Left ventricle myocardium superior (tissue), 1 donor: ENCODE measurements around the gene GNA15. TPM values are rescaled to one million over a fixed set of nuclear protein-coding genes. Genes with fewer than 3 reads are reported as not detected.
"Not testable (repeated sequence)": the region's sequence is repeated elsewhere in the genome, so short reads cannot be mapped to it uniquely, and the experiment has no call there.

Experiments used
- ATAC-seq: fragments of 200-7000 bp; cut with Tn5 transposase; one replicate; pipeline ENCODE4 v1.9.1; 2020; ENCODE audit warnings: mild to moderate bottlenecking, moderate library complexity
- DNase-seq: peaks from one replicate; pipeline ENCODE4 v3.0.0-alpha.2; 2020
- intact Hi-C: fragments of 100-400 bp; cut with micrococcal nuclease; formaldehyde crosslinking; loops from one replicate; pipeline ENCODE4 v1.11.0; 2022
- total RNA-seq: library from RNA; stranded (reverse); fragmentation: NEBNext Ultra II Directional; extraction: Animal tissue kit (Norgen Biotek cat#: 25700); gene quantifications from one replicate; pipeline ENCODE4 v1.2.1, GENCODE V29; 2021
- donor health status: DM: no; HTN: yes; CAD: no; lungs with severe emphysema.

The GNA15 gene
- total RNA-seq, 1 donor from 2014 or later, result 2.1 TPM

- DNase-seq (no peak), ATAC-seq (no peak)
- intact Hi-C loops, result loop anchor here (5.0 kb wide), 1 partner anchor 274 kb away; no protein-coding TSS in a partner anchor
Observed at GRCh38 chr19:3161453-3161852, 25.6 kb downstream of the GNA15 start.

GRCh38 chr19:3162418-3163229 lies 26.8 kb downstream of the GNA15 start:
- no peak for DNase-seq
- no peak for ATAC-seq
- intact Hi-C loops, result loop anchor here (5.0 kb wide), 1 partner anchor 275 kb away; no protein-coding TSS in a partner anchor

- DNase-seq, result peak; percentile 72
- intact Hi-C loops, result loop anchor here (5.0 kb wide), 1 partner anchor 276 kb away; no protein-coding TSS in a partner anchor
- peak; percentile 90 for ATAC-seq
Observed at GRCh38 chr19:3163230-3163886, 27.5 kb downstream of the GNA15 start.

- intact Hi-C loops, result loop anchor here (5.0 kb wide), 1 partner anchor 277 kb away; no protein-coding TSS in a partner anchor
- ATAC-seq (no peak), DNase-seq (no peak)
Observed at GRCh38 chr19:3163943-3164342, 28.1 kb downstream of the GNA15 start.

- no peak for DNase-seq
- intact Hi-C loops, result no loop called here
- no peak for ATAC-seq
Observed at GRCh38 chr19:3167533-3168272, 31.9 kb downstream of the GNA15 start.

- ATAC-seq (no peak), DNase-seq (no peak)
- intact Hi-C loops, result no loop called here
Observed at GRCh38 chr19:3171894-3172672, 36.2 kb downstream of the GNA15 start.

GRCh38 chr19:3172673-3173000 lies 36.8 kb downstream of the GNA15 start:
- ATAC-seq, DNase-seq, intact Hi-C loops: not testable (repeated sequence)

- DNase-seq, result no peak
Observed at GRCh38 chr19:3175781-3176714, 40.2 kb downstream of the GNA15 start.

GRCh38 chr19:3176715-3177501 lies 41.1 kb downstream of the GNA15 start:
- ATAC-seq, result no peak
- intact Hi-C loops, result no loop called here
- DNase-seq, result no peak

More at GRCh38 chr19:3175781-3176714, 40.2 kb downstream of the GNA15 start:
- intact Hi-C loops, result no loop called here
- no peak for ATAC-seq

- ATAC-seq (peak; percentile 44), DNase-seq (no peak)
- intact Hi-C loops, result no loop called here
Observed at GRCh38 chr19:3178377-3178972, 42.6 kb downstream of the GNA15 start, which contains the start of gene S1PR4. S1PR4 (plus strand) TSS chr19:3178769; CDS start chr19:3178793, 24 bp downstream.

- DNase-seq (no peak), ATAC-seq (no peak)
- intact Hi-C loops, result no loop called here
Observed at GRCh38 chr19:3178973-3179738, 43.3 kb downstream of the GNA15 start.

GRCh38 chr19:3179739-3180293 lies 44.0 kb downstream of the GNA15 start:
- intact Hi-C loops, result no loop called here
- DNase-seq (no peak), ATAC-seq (no peak)

- ATAC-seq, result no peak
- DNase-seq, result no peak
- intact Hi-C loops, result no loop called here
Observed at GRCh38 chr19:3183721-3184641, 48.1 kb downstream of the GNA15 start.

GRCh38 chr19:3184847-3185460 lies 49.1 kb downstream of the GNA15 start:
- DNase-seq (peak; percentile 82), ATAC-seq (peak; percentile 62)
- intact Hi-C loops, result no loop called here
